Measurements from ENCODE around the gene RING1.

The RING1 gene

DNA sequence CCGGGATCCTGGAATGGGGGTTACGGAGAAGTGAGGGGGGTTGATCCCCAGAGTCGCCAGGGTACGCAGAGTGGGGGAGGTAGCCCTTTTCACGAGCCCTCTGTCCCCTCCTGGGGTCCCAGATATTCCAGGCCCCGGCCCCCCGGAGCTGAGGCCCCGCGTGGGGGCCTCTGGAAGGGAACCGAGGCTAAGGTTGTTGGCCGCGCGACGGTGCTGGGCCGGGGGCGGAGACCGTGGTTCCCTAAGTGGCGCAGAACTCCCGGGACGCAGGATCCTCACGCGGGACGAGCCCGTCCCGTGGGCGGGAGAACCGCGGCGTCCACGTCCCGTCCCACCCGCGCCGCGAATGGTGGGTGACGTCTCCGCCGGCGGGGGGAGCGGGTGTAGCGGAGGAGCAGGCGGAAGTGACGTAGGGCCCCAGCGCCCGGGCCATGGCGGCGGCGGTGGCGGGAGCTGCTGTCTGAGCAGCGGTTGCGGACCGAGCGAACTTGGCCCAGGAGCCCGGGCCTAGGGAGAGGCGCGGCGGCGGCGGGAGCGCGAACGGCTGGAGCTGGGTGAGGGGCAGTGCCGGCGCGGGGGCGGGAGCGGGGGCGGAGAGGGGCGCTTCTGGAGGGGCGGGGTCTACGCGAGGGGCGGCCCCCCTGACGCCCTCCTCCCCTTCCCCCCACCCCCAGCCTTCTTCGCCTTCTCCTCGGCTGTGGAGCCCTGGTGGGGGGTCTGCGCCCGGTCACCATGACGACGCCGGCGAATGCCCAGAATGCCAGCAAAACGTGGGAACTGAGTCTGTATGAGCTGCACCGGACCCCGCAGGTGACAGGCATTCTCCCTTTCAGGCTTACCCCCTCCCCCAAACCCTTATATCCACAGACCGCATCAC, at the start of gene RING1:
RING1 (plus strand) TSS at position 410 of the 877 bp plus-strand sequence; CDS start at position 733, 323 bp downstream.
- peak in 54 of 56 donors; percentile 36 to 93 (median 79) for DNase-seq

DNA sequence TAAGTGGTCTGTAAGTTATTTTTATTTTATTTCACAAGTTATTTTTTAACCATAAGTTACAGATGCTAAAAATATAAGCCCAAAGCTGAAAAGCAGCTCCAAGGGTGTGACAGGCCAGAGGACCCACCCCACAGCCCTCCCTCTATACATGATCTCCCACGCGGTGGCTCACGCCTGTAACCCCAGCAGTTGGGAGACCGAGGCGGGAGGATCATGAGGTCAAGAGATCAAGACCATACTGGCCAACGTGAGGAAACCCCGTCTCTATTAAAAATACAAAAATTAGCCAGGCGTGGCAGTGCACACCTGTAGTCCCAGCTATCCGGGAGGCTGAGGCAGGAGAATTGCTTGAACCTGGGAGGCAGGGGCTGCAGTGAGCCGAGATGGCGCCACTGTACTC, 48.2 kb upstream of the RING1 start:
- no peak for DNase-seq

DNA sequence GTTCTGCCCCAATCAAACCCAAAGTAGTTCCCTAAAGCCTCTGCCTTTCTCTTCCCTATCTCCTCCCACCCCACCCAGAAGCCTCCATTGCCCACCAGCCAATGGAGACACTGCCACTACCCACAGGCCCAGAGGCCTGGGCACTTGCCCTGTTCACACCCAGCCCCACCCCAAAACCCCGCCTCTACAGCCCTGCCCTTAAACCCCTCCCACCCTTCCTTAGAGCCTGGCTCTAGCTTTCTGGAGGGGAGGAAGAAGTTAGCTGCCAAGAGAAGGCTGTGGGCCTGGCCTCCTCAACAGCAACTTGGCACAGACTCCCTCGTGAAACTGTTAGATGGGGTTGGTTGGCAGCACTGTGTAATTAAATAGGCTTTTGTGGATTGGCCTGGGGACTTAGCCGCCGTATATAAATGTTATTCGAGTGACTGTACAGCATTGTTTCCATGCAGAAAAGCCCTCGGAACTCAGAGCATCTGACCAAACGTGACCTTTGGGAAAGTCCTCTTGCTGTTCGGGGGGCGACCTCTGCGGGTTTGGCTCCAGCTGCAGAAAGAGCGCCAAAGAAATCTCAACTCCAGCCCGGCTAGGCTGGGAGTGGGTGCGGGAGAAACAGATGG, 47.5 kb upstream of the RING1 start:
- DNase-seq: peak in 18 of 56 donors; percentile 5 to 48 (median 16)

DNA sequence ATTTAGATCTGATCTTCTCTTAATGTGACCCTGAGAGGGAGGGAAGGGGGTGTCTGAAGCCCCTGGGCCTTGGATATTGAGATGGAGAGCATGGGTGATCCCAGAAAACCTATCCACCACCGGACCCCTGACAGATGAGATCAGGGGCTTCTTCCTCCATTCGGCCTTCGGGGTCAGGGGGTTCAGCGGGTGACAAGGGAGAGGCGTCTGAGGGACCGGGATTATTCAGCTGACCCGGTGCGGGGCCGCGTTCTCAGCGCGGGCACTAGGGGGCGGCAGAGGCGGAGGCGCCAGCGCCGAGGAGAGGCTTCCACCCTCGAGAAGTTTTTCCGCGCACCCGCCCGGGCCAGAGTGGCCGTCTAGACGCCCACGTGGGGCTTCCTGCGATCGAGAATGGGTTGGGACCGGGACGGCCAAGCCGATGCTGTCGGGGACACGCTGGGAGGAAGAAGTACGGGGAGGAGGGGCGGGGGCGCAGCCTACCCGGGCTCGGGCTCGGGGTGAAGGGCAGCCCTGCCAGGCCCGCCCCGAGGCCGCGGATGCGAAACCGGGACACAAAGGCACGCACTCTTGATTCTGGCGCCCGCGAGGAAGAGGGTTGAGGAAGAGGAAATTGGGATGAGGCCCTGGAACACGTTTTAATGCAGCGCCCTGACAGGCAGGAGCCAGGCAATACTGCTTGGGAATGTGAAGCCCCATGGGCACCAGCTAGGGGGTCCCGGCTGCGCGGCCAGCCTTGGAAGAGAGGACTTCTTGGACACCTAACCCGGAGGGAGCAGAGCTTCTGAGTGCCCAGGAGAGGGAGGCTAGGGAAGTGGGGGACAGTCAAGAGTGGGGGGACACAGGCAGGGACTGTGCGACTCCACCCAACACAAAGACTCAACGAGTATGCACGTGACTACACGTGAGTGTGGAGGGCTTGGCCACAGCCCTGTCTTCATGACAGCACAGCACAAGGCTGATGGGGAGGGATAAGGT, 46.7 kb upstream of the RING1 start:
- peak in 50 of 56 donors; percentile 14 to 84 (median 53) for DNase-seq

DNA sequence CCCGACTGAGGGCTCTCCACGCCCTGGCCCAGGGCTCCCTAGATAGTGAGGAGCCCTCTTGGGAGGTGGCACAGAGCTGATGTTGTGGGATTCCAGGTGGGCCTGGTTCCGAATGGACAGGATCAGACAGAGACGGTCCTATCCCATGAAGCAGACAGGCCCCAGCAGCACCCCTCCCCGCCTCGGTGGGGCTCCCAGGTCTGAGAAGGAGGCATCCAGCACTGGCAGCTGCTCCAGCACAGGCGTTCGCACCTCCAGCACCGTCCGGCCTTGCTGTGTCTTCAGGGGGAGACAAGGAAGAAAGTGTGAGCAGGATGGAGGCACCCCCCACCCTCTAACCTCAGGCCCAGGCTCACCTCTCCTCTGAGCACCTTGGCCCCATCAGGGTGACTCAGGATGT, 44.8 kb upstream of the RING1 start:
- DNase-seq: no peak

DNA sequence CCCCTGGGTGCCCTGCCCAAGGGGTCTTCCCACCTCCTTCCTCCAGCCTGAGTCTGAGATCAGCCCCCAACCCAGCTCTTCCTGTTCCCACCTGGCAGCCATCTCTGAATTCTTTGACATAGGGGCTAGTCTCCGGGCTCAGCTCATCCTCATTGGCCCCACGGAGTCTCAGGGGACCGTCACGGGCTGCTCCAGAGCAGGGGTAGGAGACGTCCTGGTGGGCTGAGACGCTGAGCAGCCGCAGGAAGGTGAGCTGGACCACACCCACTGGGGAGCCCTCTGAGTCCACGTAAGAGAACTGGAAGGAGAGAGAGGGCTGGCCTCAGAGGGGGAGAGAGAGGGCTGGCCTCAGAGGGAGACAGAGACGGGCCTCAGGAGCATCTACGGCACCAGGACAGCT, 44.1 kb upstream of the RING1 start:
- DNase-seq: no peak

DNA sequence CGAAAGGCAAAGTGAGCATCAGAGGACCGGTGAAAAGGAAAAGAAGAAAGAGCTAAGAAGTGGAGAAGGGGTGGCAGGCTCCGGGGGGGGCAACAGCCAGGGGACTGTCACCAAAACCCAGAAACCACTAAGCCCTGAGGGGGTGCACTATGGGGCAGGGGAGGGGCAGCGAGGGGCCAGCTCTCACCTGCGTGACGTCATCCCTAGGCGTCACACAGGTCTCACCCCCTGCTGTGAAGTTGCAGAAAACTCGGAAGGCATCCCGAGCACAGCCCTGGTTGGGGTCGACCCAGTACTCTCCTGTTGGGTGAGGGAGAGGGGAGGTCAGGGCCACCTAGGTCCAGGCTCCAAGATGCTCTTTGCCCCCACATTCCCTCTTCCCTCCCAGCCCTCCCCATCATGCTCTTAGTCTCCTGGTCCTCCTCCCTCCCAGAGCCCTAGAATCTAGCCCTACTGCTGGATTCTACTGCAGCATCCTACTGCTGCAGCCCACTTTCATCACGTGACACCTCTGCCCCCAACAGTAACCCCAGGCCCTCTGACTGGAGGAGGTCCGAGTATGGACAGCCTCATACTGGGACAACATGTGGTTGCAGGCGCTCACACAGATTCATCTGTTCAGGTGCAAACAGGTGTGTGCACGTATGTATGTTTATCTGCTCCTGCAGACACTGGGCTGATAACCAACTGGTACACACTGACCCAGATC, 43.5 kb upstream of the RING1 start:
- DNase-seq: no peak

DNA sequence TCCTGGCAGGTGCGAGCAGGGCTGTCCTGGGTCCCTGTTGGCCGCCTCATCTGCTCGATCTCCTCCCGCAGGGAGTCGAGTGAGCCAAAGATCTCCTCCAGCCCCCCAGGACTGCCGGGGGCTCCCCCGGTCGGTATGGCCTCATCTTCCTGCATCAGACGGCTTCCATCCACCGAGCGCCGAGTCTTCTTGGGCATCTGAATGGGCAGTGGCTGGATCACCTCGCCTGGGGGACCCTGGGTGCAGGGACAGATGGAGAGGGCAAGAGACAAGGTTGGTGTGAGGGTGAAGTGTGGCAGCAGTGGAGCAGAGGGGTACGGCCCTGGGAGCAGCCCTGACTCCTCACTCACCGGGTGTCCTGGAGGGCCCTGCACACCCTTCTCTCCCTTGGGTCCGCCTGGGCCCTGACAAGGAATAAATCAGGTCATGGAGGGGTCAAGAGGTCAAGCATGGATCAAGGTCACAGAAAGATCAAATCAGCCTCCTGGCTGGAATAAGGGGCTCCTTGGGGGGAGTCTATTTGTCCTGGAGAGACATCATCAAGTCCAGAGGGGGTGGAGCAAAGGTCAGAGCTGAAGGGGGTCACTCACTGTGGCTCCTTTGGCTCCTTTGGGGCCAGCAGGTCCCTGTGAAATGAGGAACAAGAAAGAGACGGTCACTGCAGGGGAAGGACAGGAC, 42.6 kb upstream of the RING1 start:
- DNase-seq: no peak

DNA sequence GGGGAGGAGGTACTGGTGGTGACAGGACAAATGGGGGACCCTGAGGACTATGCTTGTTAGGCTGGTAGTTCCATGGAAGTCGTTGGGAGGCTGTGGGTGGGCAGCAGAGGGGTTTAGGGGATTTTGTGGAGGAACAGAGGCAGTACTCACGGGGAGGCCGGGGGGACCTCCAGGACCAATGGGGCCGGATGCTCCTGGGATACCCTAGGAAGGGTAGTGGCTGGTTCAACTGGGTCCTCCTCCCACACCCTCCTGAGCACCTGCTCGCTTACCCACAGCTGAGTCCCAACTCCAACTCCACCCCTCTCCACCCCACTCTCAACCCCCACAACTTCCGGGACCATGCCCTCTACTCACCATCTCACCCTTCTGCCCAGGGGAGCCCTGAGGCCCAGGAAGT, 41.9 kb upstream of the RING1 start:
- no peak for DNase-seq

DNA sequence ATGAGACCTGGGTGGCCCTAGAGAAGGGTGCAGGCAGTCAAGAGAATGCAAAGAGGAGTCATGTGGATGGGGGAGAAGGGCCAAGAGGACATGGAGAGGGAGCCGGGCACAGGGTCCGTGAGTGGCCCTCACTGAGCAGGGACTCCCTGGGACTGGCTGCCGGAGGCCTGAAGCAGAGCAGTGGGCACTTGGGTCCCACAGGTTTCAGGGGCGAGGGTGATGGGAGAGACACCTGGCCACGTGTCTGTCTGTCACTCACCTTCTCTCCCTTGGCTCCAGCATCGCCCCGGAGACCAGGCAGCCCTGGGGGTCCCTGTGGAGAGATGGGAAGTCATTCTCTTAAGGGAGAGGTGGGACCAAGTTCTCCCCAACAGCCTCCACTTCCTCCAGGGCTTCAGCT, 41.5 kb upstream of the RING1 start:
- no peak for DNase-seq

DNA sequence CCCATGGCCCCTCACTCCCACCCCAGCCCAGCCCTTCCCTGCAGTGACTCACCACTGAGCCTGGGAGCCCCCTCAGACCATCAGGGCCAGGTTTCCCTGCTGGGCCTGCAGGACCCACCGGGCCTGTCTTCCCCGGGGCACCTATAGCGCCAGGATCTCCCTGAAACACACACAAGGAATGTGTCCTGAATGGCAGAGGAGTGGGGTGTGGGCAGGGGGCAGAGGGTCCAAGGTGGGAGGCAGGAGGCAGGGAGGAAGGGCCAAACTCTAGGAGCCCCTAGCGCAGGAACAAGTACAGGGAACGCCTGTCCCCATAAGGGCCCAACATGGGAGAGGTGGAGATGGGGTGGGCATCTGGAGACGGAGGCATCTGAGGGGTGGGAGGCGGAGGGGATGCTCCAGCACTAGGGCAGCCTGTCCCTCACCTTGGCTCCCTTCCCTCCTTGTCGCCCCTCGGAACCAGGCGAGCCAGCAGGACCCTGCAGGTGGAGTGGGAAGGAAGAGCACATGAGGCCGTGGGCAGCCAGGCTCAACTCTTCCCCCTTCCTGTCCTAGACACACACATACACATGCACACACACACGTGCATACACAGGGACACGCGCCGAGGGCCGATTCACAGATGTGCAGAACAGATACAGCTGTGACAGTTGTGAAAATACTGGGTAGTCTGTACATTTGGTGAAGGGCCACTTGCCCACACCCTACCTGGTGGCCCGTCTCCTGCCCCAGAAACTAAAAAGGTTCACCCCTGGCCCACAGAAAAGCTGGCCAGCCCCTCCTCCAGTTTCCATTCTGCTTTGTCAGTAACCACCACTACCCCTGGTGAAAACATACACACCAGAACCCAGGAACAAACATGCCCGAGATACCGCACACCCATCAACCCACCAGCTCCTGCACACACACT, 40.7 kb upstream of the RING1 start:
- DNase-seq: no peak

DNA sequence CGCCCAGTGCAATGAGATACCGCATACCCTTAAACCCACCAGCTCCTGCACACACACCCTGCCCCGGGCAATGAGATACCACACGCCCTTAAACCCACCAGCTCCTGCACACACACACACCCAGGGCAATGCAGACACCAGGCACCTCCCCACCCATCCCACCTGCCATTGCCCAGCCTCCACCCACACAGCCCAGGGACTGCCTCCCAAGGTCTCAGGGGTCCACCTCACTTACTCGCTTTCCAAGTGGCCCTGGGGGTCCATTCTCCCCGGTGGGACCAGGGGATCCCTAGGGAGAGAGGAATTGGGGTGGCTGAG, 40.1 kb upstream of the RING1 start:
- DNase-seq: no peak

DNA sequence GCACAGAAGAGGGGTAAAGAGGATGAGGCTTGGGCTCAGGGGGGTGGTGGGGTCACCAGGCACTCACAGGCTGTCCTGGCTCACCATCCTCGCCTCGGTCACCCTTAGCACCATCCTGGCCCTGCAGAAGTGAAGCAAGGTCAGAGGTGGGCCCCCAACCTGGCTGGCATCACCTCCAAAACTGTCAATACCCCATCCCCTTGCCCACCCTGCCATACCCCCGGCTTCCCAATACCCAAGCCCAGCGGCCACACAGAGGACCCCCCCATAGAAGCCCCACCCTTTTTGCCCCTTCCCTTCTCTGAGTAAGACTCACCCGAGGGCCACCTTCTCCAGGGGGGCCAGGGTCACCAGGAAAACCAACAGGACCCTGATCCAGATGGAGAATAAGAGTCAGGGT, 39.7 kb upstream of the RING1 start:
- no peak for DNase-seq

DNA sequence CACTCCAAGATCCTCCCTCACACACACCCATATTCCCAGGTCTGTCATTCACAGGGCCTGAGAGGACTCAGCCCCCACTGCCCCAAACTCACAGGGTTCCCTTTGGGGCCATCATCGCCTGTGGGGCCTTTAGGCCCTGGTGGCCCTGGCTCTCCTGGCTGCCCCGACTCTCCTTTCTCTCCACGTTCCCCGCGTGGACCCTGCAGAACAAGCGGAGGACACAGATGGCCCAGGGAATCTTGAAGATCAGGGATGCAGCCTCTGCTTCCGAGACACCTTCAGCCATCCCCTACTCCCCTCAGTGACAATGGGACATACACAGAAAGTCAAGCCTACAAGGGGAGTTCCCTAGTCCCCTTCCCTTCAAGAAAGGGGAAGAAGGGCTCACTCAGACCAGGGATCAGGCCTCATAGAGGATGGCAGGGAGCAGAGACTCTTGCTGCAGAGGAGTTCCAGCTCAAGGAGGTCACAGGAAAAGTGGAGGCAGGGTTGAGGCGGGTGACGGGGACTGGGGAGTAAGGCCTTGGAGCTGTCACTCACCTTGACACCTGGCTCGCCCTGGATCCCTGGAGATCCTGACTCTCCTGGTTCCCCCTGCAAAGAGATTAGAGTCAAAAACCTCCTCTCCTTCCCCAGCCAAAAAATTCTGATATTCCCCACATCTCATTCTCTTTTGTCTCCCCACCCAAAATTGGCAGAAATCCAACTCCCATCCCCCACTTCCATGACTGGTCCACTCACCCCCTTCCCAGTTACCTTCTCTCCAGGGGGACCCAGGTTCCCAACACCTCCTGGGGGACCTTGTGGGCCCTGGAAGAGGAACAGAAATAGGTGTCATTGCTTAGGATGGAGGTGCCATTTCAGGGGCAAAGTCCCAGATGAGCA, 38.8 kb upstream of the RING1 start:
- DNase-seq: no peak

DNA sequence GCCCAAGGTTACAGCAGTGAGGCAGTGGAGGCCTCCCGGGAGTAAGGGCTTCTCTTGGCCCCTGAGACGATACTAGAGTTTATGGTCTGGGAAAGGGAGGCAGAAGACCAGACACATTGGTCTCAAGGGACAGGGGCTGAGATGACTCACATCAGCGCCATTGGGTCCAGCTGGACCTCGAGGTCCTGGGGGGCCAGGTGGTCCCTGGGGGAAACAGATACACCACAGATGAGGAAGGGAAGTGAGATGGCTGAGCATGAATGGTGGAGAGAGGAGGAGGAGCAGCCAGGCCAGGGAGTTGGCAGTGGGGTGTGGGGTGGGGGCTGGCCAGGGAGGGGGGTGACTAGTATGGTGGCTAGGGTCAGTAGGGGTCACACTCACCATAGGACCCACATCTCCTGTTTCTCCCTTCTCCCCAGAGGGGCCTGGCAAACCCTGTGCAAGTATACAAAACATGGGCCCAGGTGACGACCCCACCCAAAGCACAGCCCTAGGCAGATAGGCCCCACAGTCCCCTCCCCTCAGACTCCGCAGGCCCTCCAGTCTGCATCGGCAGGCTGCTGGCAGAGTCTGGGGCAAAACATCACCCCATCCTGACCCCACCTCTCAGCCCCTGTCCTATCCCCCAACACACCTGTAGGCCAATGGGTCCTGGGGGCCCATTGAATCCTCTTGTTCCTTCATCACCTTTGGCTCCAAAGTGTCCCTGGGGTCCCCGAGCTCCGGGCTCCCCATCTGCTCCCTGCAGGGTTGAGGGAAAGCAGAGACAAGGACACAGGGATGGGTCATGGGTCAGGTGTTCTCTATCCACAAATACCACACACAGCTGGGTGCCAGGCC, 37.9 kb upstream of the RING1 start:
- DNase-seq: no peak

DNA sequence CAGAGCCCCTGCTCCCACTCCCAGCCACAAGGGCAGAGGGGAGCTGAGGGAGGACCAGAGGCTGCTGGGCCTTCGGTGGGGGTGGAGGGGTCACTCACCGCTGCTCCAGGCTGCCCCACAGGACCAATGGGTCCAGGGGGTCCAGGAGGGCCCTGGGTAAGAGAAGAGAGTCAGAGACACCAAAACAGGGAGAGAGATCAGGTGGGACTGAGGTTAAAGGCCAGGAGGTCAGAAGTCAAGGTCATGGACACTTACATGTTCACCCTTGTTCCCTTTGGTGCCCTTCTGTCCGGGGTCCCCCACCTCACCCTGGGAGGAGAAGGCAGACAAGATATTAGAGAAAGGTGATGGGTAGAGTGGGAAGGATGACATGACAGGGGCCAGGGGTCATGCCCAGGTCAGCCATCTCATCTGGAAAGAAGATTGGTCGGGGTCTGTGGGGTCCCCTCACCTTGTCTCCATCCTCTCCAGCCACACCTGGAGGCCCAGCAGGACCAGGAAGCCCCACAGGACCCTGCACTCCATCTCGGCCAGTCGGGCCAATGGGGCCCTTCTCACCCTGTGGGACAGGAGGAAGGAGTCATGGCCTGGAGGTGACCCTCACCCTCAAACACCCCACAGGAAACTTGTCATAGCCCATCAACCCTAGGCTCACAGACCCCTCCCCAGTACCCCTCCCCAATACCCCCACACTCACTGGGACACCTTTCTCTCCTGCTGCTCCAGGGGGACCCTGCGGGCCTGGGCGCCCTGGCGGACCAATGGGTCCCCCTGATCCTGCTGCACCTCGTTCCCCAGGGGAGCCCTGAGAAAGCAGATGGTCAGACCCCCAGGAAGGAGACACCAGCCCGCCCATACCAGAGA, 37.1 kb upstream of the RING1 start:
- no peak for DNase-seq
